SK-N-SH treated with all-trans-retinoic acid at 6 μM for 48 hours (cell line): ENCODE data around the gene NFE2L1.

ENCODE experiments used
- ISL1 ChIP-seq: fragments of 250-450 bp; sonication (Bioruptor Pico); IDR thresholded peaks from 2 replicates; pipeline ENCODE4 v2.1.2; 2022; ENCODE audit warnings: mild to moderate bottlenecking, moderate library complexity
- PPARA ChIP-seq: fragments of 250-450 bp; sonication (Bioruptor Pico); IDR thresholded peaks from 2 replicates; pipeline ENCODE4 v1.5.0; 2020; ENCODE audit warnings: mild to moderate bottlenecking, borderline replicate concordance
- RARB ChIP-seq: fragments of 250-450 bp; sonication (Bioruptor Pico); IDR thresholded peaks from 2 replicates; pipeline ENCODE4 v1.8.0; 2021; ENCODE audit warnings: mild to moderate bottlenecking, moderate library complexity
- SNAI2 ChIP-seq: fragments of 250-450 bp; sonication (Bioruptor Pico); IDR thresholded peaks from 2 replicates; pipeline ENCODE4 v1.5.0; 2020; ENCODE audit warnings: mild to moderate bottlenecking, moderate library complexity
- ZFP3 ChIP-seq: fragments of 250-450 bp; sonication (Bioruptor Pico); IDR thresholded peaks from 2 replicates; pipeline ENCODE4 v1.5.0; 2020; ENCODE audit warnings: mild to moderate bottlenecking, moderate library complexity
- ZNF565 ChIP-seq: fragments of 450-650 bp; formaldehyde crosslinking; conservative IDR thresholded peaks from 2 replicates; pipeline ENCODE4 v1.5.0; 2020; ENCODE audit warnings: low read depth, mild to moderate bottlenecking, moderate library complexity
- ZNF8 ChIP-seq: fragments of 450-650 bp; formaldehyde crosslinking; IDR thresholded peaks from 2 replicates; pipeline ENCODE4 v1.5.0; 2020; ENCODE audit warnings: mild to moderate bottlenecking, moderate library complexity

DNA sequence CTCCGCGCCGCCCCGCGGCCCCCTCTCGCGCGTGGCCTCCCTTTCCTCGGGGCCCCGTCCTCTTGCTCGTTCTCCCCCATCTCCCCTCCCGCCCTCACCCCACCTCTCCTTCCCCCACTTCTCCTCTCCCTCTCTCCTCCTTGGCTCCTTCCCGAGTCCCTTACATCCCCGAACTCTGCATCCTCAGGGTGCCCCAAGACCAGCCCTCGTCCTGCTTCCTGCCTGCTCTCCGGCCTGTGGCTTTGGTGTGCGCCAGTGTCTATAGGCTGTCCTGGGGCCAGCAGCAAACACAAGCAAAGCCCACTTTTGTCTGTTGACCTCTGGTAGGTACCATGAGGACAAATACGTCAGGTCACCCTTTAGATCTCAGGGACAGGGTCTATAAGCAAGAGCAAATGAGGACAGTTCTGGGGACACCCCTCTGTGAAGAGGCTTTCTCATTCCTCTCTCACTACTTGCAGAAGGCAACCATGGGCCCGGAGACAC lies 10.3 kb upstream of the NFE2L1 start:
- TF ChIP-seq ISL1 (CRISPR knock-in tag) = no peak
- no peak for TF ChIP-seq ZNF565 (CRISPR knock-in tag)
- TF ChIP-seq PPARA = no peak
- TF ChIP-seq ZFP3 (CRISPR knock-in tag) = no peak
- TF ChIP-seq RARB = no peak
- TF ChIP-seq ZNF8 = no peak
- TF ChIP-seq SNAI2 (CRISPR knock-in tag) = no peak
